H1 (cell line): ENCODE results near the gene KERA. TPM values are rescaled to one million over a fixed set of nuclear protein-coding genes. Genes with fewer than 3 reads are reported as not detected.

Experiments
- CTCF ChIA-PET: fragments of 300-600 bp; sonication (Branson Sonifier 250); formaldehyde crosslinking; loops from one replicate; lab custom pipeline; 2021; ENCODE audit not compliant: partially characterized antibody; lab: Charles Lee
- POLR2A ChIA-PET: fragments of 300-600 bp; sonication (Branson Sonifier 250); formaldehyde crosslinking; loops from one replicate; lab custom pipeline; 2021; ENCODE audit warnings: inconsistent platforms; ENCODE audit not compliant: partially characterized antibody; lab: Charles Lee
- DNase-seq, 2 experiments: peaks; one replicate each; pipeline versions ENCODE4 v3.0.0 to v3.0.0-alpha.2; 2010 to 2022; ENCODE audit warnings: low spot score in 2 of 2, low read depth in 1 of 2, mixed read lengths in 1 of 2
- FAIRE-seq: peaks from 2 replicates; lab custom pipeline; 2011; peaks lifted over from hg19 to GRCh38; lab: Jason Lieb, UNC
- H2AFZ ChIP-seq: 2 replicates; pipeline ENCODE4 v1.8.1; 2012; ENCODE audit warnings: low read length, inconsistent platforms
- H2AK5ac ChIP-seq: 2 replicates; pipeline ENCODE4 v1.6.1; 2013; ENCODE audit warnings: low read depth, low read length
- H2BK120ac ChIP-seq: replicated peaks from 2 replicates; pipeline ENCODE3; 2013; ENCODE audit warnings: low read depth, low read length, inconsistent platforms
- H2BK12ac ChIP-seq: 2 replicates; pipeline ENCODE4 v1.6.1; 2013; ENCODE audit warnings: low read depth, low read length
- H2BK15ac ChIP-seq: 2 replicates; pipeline ENCODE4 v1.6.1; 2013; ENCODE audit warnings: low read length
- H2BK20ac ChIP-seq: 2 replicates; pipeline ENCODE4 v1.6.1; 2013; ENCODE audit warnings: low read length
- H2BK5ac ChIP-seq: 2 replicates; pipeline ENCODE4 v1.6.1; 2013; ENCODE audit warnings: low read depth, low read length
- H3K14ac ChIP-seq: 2 replicates; pipeline ENCODE4 v1.6.1; 2013; ENCODE audit warnings: inconsistent platforms; ENCODE audit not compliant: insufficient read length
- H3K18ac ChIP-seq: 2 replicates; pipeline ENCODE4 v1.6.1; 2013; ENCODE audit warnings: low read length; ENCODE audit errors: extremely low read depth
- H3K23ac ChIP-seq: 2 replicates; pipeline ENCODE4 v1.6.1; 2013; ENCODE audit warnings: inconsistent platforms; ENCODE audit not compliant: insufficient read length
- H3K23me2 ChIP-seq: 2 replicates; pipeline ENCODE4 v1.6.1; 2013; ENCODE audit warnings: low read depth, low read length
- H3K27ac ChIP-seq: 2 replicates; pipeline ENCODE4 v1.6.1; 2011; ENCODE audit warnings: low read depth, low read length, inconsistent platforms
- H3K27me3 ChIP-seq, 4 experiments: replicated peaks in 1 of 4; 1 replicate in 1 of 4; 2 replicates in 3 of 4; pipeline versions ENCODE4 v1.6.1 to v1.8.1; 2011 to 2013; ENCODE audit warnings: low read length in 3 of 4, mild to moderate bottlenecking in 3 of 4, inconsistent platforms in 2 of 4, mixed read lengths in 2 of 4, moderate library complexity in 1 of 4; ENCODE audit not compliant: control insufficient read depth in 3 of 4, insufficient read depth in 3 of 4; ENCODE audit errors: extremely low read depth in 1 of 4
- H3K36me3 ChIP-seq, 4 experiments: 2 replicates each; pipeline versions ENCODE4 v1.6.1 to v1.8.1; 2011 to 2013; ENCODE audit warnings: mild to moderate bottlenecking in 4 of 4, low read length in 3 of 4, moderate library complexity in 2 of 4, control low read depth in 1 of 4, inconsistent platforms in 1 of 4; ENCODE audit not compliant: insufficient read depth in 4 of 4, control insufficient read depth in 2 of 4
- H3K4ac ChIP-seq: replicated peaks from 2 replicates; pipeline ENCODE3; 2013; ENCODE audit warnings: low read length, low read depth, mixed read lengths, inconsistent platforms; ENCODE audit not compliant: insufficient read length
- H3K4me1 ChIP-seq, 4 experiments: replicated peaks in 1 of 4; 1 replicate in 1 of 4; 2 replicates in 3 of 4; pipeline versions ENCODE4 v1.6.1 to v1.8.1; 2011 to 2013; ENCODE audit warnings: low read length in 3 of 4, inconsistent platforms in 2 of 4, mixed read lengths in 1 of 4; ENCODE audit not compliant: insufficient read depth in 4 of 4, control insufficient read depth in 3 of 4
- H3K4me2 ChIP-seq, 2 experiments: 2 replicates each; pipeline versions ENCODE4 v1.6.1 to v1.8.1; 2011 to 2013; ENCODE audit warnings: low read depth in 2 of 2, low read length in 2 of 2, control low read depth in 1 of 2, inconsistent platforms in 1 of 2, mild to moderate bottlenecking in 1 of 2; ENCODE audit not compliant: insufficient read depth in 1 of 2
- H3K4me3 ChIP-seq, 4 experiments: fragments of 200-600, 300-600 bp in 1 of 4; sonication (generic), shearing (Covaris generic), sonication (Bioruptor Twin) in 1 of 4; 2 replicates each; pipeline versions ENCODE4 v1.5.1 to v1.8.1; 2011 to 2016; ENCODE audit warnings: low read length in 4 of 4, low read depth in 3 of 4, control low read depth in 2 of 4, inconsistent platforms in 2 of 4, mild to moderate bottlenecking in 2 of 4, mixed read lengths in 1 of 4, moderate library complexity in 1 of 4; ENCODE audit not compliant: insufficient read depth in 2 of 4; ENCODE audit errors: extremely low read depth in 1 of 4
- H3K56ac ChIP-seq: replicated peaks from 2 replicates; pipeline ENCODE3; 2013; ENCODE audit warnings: low read depth, mild to moderate bottlenecking, mixed read lengths, low read length, inconsistent platforms; ENCODE audit not compliant: insufficient read length
- H3K79me1 ChIP-seq: 2 replicates; pipeline ENCODE4 v1.6.1; 2013; ENCODE audit warnings: low read depth, low read length, control low read depth
- H3K79me2 ChIP-seq, 2 experiments: 2 replicates each; pipeline versions ENCODE4 v1.6.1 to v1.8.1; 2012 to 2013; ENCODE audit warnings: low read length in 2 of 2, mild to moderate bottlenecking in 2 of 2, inconsistent platforms in 1 of 2; ENCODE audit not compliant: insufficient read depth in 2 of 2, control insufficient read depth in 1 of 2
- H3K9ac ChIP-seq, 4 experiments: replicated peaks in 1 of 4; 1 replicate in 1 of 4; 2 replicates in 3 of 4; pipeline versions ENCODE4 v1.6.1 to v1.8.1; 2011 to 2013; ENCODE audit warnings: low read depth in 3 of 4, low read length in 3 of 4, control low read depth in 2 of 4, mild to moderate bottlenecking in 2 of 4, moderate library complexity in 2 of 4, inconsistent platforms in 1 of 4; ENCODE audit errors: extremely low read depth in 1 of 4
- H3K9me3 ChIP-seq, 2 experiments: 2 replicates each; pipeline versions ENCODE4 v1.6.1 to v1.8.1; 2012 to 2013; ENCODE audit warnings: mild to moderate bottlenecking in 2 of 2, moderate library complexity in 2 of 2, control low read depth in 1 of 2, inconsistent platforms in 1 of 2, low read depth in 1 of 2, low read length in 1 of 2, mixed read lengths in 1 of 2; ENCODE audit not compliant: insufficient read depth in 2 of 2
- H4K20me1 ChIP-seq, 2 experiments: replicated peaks in 1 of 2; 2 replicates each; pipeline versions ENCODE3 to v1.8.1; 2011 to 2013; ENCODE audit warnings: inconsistent platforms in 2 of 2, low read length in 2 of 2, mild to moderate bottlenecking in 1 of 2; ENCODE audit not compliant: insufficient read depth in 2 of 2, control insufficient read depth in 1 of 2
- H4K5ac ChIP-seq: 2 replicates; pipeline ENCODE4 v1.6.1; 2013; ENCODE audit warnings: low read length, low read depth, mixed read lengths, inconsistent platforms; ENCODE audit not compliant: insufficient read length
- H4K8ac ChIP-seq: 2 replicates; pipeline ENCODE4 v1.8.0; 2013; ENCODE audit warnings: mild to moderate bottlenecking, moderate library complexity, low read length, inconsistent platforms; ENCODE audit not compliant: insufficient read depth; ENCODE audit errors: extremely low read depth
- H4K91ac ChIP-seq: replicated peaks from 2 replicates; pipeline ENCODE3; 2013; ENCODE audit warnings: low read length, mixed read lengths, inconsistent platforms; ENCODE audit not compliant: insufficient read length
- CBX5 ChIP-seq: fragments of 300-800, 300-1000 bp; sonication (generic); IDR thresholded peaks from 2 replicates; pipeline ENCODE4 v1.7.1; 2016; ENCODE audit warnings: antibody characterized with exemption, low read length, low read depth
- CEBPB ChIP-seq: IDR thresholded peaks from 2 replicates; pipeline ENCODE4 v1.6.1; 2012; ENCODE audit warnings: low read depth, low read length
- CHD1 ChIP-seq: IDR thresholded peaks from 2 replicates; pipeline ENCODE4 v1.6.1; 2012; ENCODE audit warnings: low read depth, low read length, improper control_type of control experiment
- EP300 ChIP-seq, 2 experiments: IDR thresholded peaks; 1 replicate in 1 of 2; 2 replicates in 1 of 2; pipeline ENCODE4 v1.6.1; 2011 to 2012; ENCODE audit warnings: low read depth in 2 of 2, low read length in 2 of 2, mild to moderate bottlenecking in 2 of 2, borderline replicate concordance in 1 of 2, inconsistent platforms in 1 of 2, moderate library complexity in 1 of 2
- POLR2A ChIP-seq, 2 experiments: IDR thresholded peaks; 1 replicate in 1 of 2; 2 replicates in 1 of 2; pipeline ENCODE4 v1.6.1; 2011; ENCODE audit warnings: low read depth in 2 of 2, low read length in 2 of 2, mild to moderate bottlenecking in 2 of 2; ENCODE audit errors: control extremely low read depth in 1 of 2
- POLR2AphosphoS5 ChIP-seq: IDR thresholded peaks from 2 replicates; pipeline ENCODE4 v1.6.1; 2011; ENCODE audit warnings: low read depth, low read length
- RAD21 ChIP-seq, 2 experiments: IDR thresholded peaks in 1 of 2; conservative IDR thresholded peaks in 1 of 2; 2 replicates each; pipeline ENCODE4 v1.6.1; 2011; ENCODE audit warnings: low read depth in 2 of 2, low read length in 2 of 2, improper control_type of control experiment in 1 of 2, inconsistent platforms in 1 of 2, mild to moderate bottlenecking in 1 of 2, moderate library complexity in 1 of 2
- SIRT6 ChIP-seq: IDR thresholded peaks from one replicate; pipeline ENCODE4 v1.7.1; 2012; ENCODE audit warnings: low read length, inconsistent platforms
- TAF7 ChIP-seq: optimal IDR thresholded peaks from 2 replicates; pipeline ENCODE3; 2011; ENCODE audit warnings: low read depth, mild to moderate bottlenecking, inconsistent platforms, low read length, moderate library complexity, borderline replicate concordance
- USF2 ChIP-seq: IDR thresholded peaks from 2 replicates; pipeline ENCODE4 v1.6.1; 2011; ENCODE audit warnings: low read length, improper control_type of control experiment
- WGBS, 2 experiments: shearing (Covaris generic) in 1 of 2; methylation state at CpG; one replicate each; pipeline versions ENCODE4 v1.1.6 to v1.1.7; 2013 to 2015; ENCODE audit warnings: low lambda C conversion rate in 2 of 2, mixed read lengths in 2 of 2, inconsistent platforms in 1 of 2, low coverage in 1 of 2, missing lambda C conversion rate in 1 of 2; ENCODE audit not compliant: insufficient replicate concordance in 2 of 2, insufficient coverage in 1 of 2, insufficient read length in 1 of 2; ENCODE audit errors: extremely low coverage in 1 of 2, missing lambda C conversion rate in 1 of 2; 5-methylcytosine and 5-hydroxymethylcytosine counted together
- long read RNA-seq, 2 experiments: library from RNA in 1 of 2; library from capped mRNA in 1 of 2; stranded (forward); transcript quantifications; one replicate each; pipeline ENCODE4 v2.0.0, GENCODE V29; 2021; ENCODE audit warnings: inconsistent platforms in 1 of 2
- polyA minus RNA-seq, 3 experiments: library from RNA; depleted of rRNA, polyadenylated mRNA; stranded (reverse); fragments of >200 nt; gene quantifications; 1 replicate in 2 of 3; 2 replicates in 1 of 3; pipeline ENCODE4 v1.2.3, GENCODE V29; 2011
- polyA plus RNA-seq, 7 experiments: library from polyadenylated mRNA; depleted of rRNA in 3 of 7; stranded (reverse) in 5 of 7; unstranded in 2 of 7; fragments of >200 nt in 5 of 7; fragments of 200-250 nt in 2 of 7; gene quantifications; 1 replicate in 5 of 7; 2 replicates in 1 of 7; 4 replicates in 1 of 7; pipeline versions ENCODE4 v1.2.1 to v1.2.3, GENCODE V29; 2011 to 2013; ENCODE audit warnings: missing spikeins in 2 of 7, mixed read lengths in 2 of 7
- total RNA-seq: library from RNA; stranded (reverse); fragmentation: NEBNext Ultra II Directional; extraction: Animal tissue kit (Norgen Biotek cat#: 25700); gene quantifications from 2 replicates; pipeline ENCODE4 v1.2.1, GENCODE V29; 2021

The KERA gene
- not detected in 2 replicates for total RNA-seq
- not detected in 2 replicates for polyA plus RNA-seq (2011; rRNA removed)
- not detected for polyA plus RNA-seq (2011; cell fraction: cytosol; rRNA removed)
- not detected for polyA plus RNA-seq (2011; cell fraction: nucleus; rRNA removed)
- not detected in 4 replicates for polyA plus RNA-seq (2012, experiment 1 of 2)
- not detected for polyA plus RNA-seq (2012, experiment 2 of 2)
- polyA plus RNA-seq (2013, experiment 1 of 2): not detected
- not detected for polyA plus RNA-seq (2013, experiment 2 of 2)
- polyA minus RNA-seq (2011; rRNA and poly(A)+ RNA removed): not detected in 2 replicates
- not detected for polyA minus RNA-seq (2011; cell fraction: cytosol; rRNA and poly(A)+ RNA removed)
- polyA minus RNA-seq (2011; cell fraction: nucleus; rRNA and poly(A)+ RNA removed): not detected
- long read RNA-seq, experiment 1: 0 reads
- long read RNA-seq, experiment 2: 0 reads

- H3K27me3 ChIP-seq: no peaks in the 10 kb centered on the region
- CTCF ChIA-PET: no interaction called here
- no peak within 1 kb of the TSS for H4K5ac ChIP-seq
- H4K91ac ChIP-seq: no peak within 1 kb of the TSS
- no peak within 1 kb of the TSS for H2BK12ac ChIP-seq
- no peak within 1 kb of the TSS for H3K14ac ChIP-seq
- H2BK120ac ChIP-seq: no peak within 1 kb of the TSS
- no peaks in the 10 kb centered on the region for H3K4me1 ChIP-seq
- DNase-seq (no peak), FAIRE-seq (no peak)
- POLR2A ChIA-PET: no interaction called here
- H3K36me3 ChIP-seq: no peaks in the 10 kb centered on the region
- no peak within 1 kb of the TSS for H3K9ac ChIP-seq
- no peak within 1 kb of the TSS for H3K18ac ChIP-seq
- no peak within 1 kb of the TSS for H2AK5ac ChIP-seq
- H4K20me1 ChIP-seq: no peaks in the 10 kb centered on the region
- H3K4me2 ChIP-seq: no peak within 1 kb of the TSS
- no peak within 1 kb of the TSS for H2BK20ac ChIP-seq
- H3K23ac ChIP-seq: no peak within 1 kb of the TSS
- no peaks in the 10 kb centered on the region for H3K23me2 ChIP-seq
- no peak within 1 kb of the TSS for H3K4ac ChIP-seq
- H2BK15ac ChIP-seq: no peak within 1 kb of the TSS
- no peak within 1 kb of the TSS for H2BK5ac ChIP-seq
- WGBS, 2 experiments: 73% methylated on average over 9 of the region's 9 CpGs; no CpG with 5 or more reads in 1 of the 2 experiments
- H4K8ac ChIP-seq: no peak within 1 kb of the TSS
- no peak within 1 kb of the TSS for H3K4me3 ChIP-seq
- no peak within 1 kb of the TSS for H3K27ac ChIP-seq
- no peaks in the 10 kb centered on the region for H3K79me2 ChIP-seq
- no peak within 1 kb of the TSS for H3K56ac ChIP-seq
- H3K9me3 ChIP-seq: no peaks in the 10 kb centered on the region
- H2AFZ ChIP-seq: no peak within 1 kb of the TSS
- H3K79me1 ChIP-seq: no peaks in the 10 kb centered on the region
- TF ChIP-seq POLR2A (IDR thresholded peaks at IDR 0.05; ENCODE audit: control extremely low read depth in 1 of 2, low read depth in 2 of 2, low read length in 2 of 2): no peak
- TF ChIP-seq CEBPB: no peak
- no peak for TF ChIP-seq TAF7
- TF ChIP-seq POLR2AphosphoS5: no peak
- no peak for TF ChIP-seq CHD1
- TF ChIP-seq SIRT6: no peak
- TF ChIP-seq RAD21 (IDR thresholded peaks at IDR 0.05 in 1 of 2, conservative IDR thresholded peaks at IDR 0.05 in 1 of 2; ENCODE audit: low read depth in 2 of 2, low read length in 2 of 2): no peak
- no peak for TF ChIP-seq CBX5
- no peak for TF ChIP-seq EP300 (IDR thresholded peaks at IDR 0.05; ENCODE audit: borderline replicate concordance in 1 of 2, low read depth in 2 of 2, low read length in 2 of 2)
- TF ChIP-seq USF2: no peak
Measured at GRCh38 chr12:91057368-91058165, at the start of gene KERA. Gene KERA (minus strand): TSS chr12:91058024. CDS start chr12:91056281, 1,743 bp downstream.
